Hypothalamus (tissue), 51 donors: ENCODE data around the gene ESPN.
"Not testable (repeated sequence)": the region's sequence is repeated elsewhere in the genome, so short reads cannot be mapped to it uniquely, and the experiment has no call there.

Experiments
- DNase-seq, 51 donors: peaks; one replicate each; lab custom pipeline; 2025; lab: John Stamatoyannopoulos, UW

The ESPN gene, protein sequence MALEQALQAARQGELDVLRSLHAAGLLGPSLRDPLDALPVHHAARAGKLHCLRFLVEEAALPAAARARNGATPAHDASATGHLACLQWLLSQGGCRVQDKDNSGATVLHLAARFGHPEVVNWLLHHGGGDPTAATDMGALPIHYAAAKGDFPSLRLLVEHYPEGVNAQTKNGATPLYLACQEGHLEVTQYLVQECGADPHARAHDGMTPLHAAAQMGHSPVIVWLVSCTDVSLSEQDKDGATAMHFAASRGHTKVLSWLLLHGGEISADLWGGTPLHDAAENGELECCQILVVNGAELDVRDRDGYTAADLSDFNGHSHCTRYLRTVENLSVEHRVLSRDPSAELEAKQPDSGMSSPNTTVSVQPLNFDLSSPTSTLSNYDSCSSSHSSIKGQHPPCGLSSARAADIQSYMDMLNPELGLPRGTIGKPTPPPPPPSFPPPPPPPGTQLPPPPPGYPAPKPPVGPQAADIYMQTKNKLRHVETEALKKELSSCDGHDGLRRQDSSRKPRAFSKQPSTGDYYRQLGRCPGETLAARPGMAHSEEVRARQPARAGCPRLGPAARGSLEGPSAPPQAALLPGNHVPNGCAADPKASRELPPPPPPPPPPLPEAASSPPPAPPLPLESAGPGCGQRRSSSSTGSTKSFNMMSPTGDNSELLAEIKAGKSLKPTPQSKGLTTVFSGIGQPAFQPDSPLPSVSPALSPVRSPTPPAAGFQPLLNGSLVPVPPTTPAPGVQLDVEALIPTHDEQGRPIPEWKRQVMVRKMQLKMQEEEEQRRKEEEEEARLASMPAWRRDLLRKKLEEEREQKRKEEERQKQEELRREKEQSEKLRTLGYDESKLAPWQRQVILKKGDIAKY

DNA sequence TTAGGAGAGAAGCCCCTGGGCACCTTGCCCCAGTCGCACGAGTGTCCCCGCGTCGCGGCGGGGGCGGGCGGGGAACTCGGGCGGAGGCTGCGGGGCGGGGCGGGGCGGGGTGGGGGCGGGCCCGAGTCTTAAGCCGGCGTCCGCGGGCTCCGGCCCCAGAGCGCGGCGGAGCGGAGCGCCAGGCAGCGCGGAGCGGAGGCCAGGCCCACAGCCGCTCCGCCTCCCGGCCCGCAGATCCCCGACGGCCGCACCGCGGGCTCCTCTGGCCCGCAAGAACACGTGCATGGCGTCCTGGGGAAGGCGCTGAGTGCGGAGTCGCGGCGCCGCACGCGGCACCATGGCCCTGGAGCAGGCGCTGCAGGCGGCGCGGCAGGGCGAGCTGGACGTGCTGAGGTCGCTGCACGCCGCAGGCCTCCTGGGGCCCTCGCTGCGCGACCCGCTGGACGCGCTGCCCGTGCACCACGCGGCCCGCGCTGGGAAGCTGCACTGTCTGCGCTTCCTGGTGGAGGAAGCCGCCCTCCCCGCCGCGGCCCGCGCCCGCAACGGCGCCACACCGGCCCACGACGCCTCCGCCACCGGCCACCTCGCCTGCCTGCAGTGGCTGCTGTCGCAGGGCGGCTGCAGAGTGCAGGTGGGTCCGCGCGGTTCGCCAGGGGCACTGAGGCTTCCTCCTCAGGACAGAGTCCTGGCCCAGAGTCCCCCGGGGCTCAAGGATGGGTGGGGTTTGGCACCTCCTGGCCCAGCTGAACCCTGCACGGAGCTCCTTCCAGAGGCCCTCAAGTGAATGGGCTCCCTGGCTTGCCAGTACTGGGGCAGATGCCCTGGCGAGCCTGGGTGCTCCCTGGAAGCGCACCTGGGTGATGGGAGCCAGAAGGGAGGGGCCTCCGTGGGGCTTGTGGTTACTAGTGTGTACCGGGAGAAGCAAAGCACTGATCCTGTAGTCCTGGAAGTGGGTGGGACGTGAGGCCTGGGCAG, at the start of gene ESPN:
ESPN (plus strand) TSS at position 158 of the 975 bp plus-strand sequence; CDS start at position 338, 180 bp downstream.
- DNase-seq, result no peak

DNA sequence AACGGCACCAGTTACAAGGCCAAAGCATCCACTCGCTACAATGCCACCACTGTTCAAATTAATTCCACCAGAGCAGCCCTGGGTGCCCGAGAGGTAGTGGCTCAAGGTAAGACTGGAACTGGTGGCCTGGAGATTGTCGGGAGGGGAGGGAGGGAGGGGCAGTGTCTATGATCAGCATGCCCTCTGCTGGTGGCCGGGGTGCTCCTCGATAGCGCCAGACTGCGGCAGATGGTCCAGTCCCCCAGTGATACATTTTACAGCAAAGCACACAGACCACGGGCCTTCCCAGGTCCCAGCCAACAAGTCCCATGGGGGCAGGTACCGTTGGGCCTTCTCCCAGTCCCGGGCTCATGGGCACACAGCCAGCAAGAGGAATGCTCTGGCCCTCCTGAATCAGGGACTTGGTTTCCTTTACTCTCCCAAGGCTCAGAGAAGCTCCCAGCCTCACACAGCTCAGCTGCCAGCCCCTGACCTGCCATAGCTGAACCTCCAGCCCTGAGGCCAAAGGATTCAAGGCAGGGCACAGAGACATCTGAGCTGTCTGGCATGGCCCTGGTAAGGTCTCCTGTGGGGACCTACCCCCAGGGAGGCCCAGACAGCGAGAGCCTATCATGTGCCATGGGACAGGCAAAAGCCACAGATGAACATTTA, 46.4 kb upstream of the ESPN start:
- no peak for DNase-seq

DNA sequence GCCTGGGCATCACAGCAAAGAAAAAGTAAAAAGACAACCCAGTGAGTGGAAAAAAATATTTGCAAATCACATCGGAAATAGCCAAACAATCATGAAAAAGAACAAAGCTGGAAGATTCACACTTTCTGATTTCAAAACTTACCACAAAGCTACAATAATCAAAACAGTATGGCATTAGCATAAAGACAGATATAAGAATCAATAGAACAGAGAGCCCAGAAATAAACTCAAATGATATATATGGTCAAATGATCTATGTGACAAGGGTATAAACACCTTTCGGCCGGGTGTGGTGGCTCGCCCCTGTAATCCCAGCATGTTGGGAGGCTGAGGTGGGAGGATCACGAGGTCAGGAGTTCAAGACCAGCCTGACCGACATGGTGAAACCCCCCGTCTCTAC, 44.5 kb upstream of the ESPN start:
- DNase-seq, result no peak

DNA sequence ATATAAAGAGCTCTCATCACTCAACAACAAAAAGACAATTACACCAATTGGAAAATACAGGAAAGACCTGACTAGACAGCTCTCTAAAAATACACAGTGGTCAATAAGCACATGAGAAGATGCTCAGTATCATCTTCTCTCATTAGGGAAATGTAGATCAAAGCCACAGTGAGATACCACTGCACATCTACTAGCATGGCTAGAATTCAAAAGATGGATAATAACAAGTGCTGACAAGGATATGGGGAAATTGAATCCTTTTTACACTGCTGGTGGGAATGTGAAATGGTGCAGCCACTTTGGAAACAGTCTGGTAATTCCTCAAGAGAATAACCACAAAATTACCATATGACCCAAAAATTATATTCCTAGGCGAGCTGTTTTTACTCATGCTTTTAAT, 40.4 kb upstream of the ESPN start:
- DNase-seq, result no peak

DNA sequence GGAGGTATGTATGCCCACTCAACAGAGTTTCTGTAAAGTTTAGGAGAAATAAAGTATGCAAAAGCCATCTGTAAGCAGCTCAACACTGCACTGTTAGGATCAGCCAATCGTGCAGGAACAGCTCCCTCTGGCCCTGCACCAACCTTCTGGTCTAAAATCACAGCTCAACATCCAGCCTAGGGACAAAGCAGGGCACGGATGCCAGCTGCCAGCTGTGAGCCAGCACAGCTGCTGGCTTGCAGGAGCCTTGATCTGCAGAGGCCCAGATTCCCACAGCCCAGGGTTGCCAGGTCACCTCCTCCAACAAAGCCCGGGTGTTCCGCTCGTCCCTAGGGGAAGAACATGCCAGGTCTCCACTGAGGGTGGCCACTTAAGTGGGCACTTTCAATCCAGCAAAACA, 39.6 kb upstream of the ESPN start:
- peak in 41 of 51 donors; percentile 13 to 89 (median 63) for DNase-seq

DNA sequence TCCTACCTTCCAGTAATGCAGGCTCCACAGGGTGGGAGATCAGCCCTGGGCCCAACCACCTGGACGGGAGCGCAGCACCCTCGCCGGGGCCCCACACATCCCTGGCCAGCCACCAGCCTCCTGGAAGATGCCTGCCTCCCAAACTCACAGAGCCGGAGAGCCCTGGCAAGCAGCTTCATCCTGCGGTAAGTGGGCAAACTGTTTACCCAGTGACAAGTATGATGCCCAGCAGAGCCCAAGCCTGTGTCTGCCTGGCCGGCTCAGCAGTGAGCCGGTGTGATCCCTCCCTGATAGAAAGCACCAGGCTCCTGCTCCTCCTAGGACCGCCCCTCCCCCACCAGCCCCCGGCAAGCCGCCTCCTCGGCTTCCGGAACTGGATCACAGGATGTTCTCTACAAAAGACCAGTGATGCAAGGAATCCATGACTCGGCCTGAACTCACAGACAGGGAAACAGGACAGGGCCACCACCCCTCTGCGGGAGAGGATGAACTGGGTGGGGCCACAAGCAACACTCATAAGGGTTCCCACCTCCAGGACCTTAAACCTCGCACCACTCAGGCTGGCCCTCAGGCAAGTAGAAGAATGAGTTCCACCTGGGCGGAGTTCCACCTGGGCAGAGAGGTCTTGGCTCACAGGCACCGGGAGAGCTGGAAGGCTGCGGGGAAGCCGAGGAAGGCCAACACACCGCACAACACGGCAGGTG, 38.9 kb upstream of the ESPN start:
- peak in 41 of 51 donors; percentile 13 to 84 (median 49) for DNase-seq

DNA sequence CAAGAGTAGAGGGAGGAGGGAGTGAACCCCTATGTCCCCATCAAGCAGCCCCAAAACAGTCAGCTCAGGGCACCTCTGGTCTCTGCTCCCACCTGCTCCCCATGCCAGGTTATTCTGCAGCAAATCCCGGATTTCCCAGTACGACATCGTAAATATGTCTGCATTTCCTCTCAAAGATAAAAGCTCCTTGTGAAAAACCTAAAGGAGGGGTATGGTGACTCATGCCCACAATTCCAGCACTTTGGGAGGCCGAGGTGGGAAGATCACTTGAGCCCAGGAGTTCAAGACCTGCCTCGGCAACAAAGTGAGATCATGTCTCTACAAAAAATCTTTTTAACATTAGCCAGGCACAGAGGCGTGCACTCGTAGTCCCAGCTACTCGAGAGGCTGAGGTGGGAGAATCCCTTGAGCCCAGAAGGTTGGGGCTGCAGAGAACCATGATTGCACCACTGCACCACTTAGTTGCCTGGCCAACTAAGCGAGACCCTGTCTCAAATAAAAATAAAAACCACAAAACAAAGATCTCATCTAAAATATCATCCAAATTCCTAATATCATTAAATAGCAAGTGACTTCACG, 38.1 kb upstream of the ESPN start:
- no peak for DNase-seq

DNA sequence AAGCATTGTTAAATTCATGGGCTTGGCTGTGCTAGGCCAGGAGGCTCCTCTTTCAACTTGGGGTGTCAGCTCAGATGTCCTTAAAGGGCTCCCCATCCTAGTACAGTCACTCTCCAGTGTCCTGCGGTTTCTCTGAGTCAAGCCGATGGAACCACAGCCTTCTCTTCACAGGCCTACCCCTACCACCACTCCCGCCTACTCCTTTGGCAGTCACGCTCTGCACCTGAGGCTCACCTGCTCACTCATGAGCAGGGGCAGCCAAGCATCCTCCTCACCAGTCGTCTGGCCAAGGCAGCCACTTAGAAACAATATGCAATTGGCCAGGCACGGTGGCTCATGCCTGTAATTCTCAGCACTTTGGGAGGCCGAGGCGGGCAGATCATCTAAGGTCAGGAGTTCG, 34.6 kb upstream of the ESPN start:
- no peak for DNase-seq

DNA sequence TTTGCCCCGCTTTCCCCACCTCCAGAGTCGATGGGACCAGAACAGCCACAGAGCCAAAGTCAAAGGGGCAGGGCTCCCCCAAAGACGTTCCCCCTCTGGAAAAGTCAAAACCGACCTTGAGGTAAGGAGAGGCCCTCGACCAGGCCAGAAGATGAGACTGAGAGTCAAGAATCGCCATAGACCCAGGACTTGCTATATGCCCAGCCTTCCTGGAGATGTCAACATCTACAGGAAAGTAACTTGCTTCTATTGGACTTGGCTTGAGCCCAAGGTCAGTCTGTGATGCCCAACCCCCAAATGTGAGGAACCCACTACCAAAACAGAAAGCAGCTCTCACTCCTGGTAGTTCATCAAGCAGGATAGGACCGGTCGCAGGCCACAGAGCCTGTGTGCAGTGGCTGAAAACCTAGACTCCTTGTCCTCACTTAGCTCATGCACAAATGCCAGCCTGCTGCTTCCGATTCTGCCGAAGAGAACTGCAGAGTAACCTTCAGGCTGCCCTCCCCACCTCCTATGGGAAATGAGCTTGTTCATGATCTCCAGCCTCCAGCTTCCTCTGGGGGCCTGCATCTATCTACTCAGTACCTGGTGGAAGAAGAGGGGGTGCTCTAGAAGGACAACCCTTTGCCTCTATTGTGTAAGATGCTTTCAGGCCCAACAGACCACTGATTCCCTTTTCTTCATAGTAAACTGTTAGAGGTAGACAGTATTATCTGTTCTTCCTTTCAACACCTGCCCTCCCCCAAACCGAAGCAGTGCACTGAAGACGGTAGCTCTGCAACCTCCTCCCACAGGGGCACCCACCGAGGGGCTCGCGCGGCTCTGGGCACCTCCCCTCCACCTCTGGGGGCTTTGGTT, 32.4 kb upstream of the ESPN start:
- peak in 5 of 51 donors; percentile 2 to 24 (median 8) for DNase-seq

DNA sequence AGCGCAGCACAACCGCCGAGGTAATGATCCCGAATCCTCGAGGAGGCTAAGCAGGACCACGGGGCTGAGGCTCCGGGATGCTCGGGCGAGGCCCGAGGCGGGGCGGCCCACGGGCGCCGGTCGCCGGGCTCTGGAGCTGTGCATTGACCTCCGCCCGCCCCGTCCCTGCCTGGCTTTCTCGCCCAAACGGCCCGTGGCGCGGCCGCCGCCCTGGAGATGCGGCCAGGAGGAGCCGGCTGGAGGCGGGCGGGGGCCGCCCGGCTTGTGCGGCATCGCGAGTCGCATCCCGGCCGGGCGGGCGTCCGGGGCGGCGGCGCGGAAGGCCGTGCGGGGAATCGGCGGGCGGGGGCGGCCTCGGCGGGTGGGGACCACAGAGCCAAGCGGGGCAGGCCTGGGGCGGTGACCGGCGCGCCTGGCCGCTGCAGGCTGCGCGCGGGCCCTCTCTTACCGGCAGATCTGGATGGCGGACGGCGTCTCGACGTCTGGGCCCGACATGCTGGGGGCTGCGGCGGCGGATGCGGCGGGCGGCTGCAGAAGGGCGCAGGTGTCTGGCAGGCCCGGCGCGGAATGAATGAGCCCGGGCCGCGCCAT, 31.7 kb upstream of the ESPN start:
- peak in 3 of 51 donors; percentile 28 to 37 (median 29) for DNase-seq

DNA sequence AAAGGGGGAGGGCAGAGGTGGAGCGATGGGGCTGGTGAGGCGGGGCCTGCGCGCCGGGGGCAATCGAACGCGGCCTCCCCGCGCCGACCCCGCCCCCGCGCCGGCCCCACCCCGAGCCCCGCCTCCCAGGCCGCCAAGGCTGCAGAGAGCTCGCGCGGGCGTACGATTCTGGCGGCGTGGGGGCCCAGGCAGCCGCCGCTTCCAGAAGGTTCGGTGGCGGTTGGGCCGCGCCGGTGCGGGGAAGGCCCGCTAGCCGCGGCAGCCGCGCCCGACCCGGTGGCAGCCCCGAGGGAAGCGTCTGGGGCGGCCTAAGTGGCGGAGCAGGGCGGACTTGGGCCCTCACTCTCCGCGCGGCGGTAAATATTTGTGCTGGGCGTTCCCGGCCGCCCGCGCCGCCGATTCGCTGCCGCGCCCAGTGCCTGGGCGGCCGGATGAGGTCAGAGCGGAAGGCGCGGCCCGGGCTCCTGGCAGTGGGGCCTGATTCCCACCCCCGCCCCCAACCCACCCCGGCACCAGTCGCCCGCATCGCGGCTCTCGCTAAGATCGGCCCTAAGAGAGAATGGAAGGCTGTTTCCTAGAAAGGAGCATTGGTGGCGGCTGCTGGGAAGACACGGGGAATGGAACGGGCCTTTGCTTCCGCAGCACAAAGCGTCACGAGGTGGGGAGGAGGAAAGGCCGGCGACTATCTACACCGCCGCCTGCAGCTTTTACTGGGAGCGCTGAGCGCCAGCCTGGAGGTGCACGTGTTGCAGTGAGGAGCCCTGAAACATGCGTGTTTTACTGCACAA, 31.0 kb upstream of the ESPN start, which contains the start of gene ACOT7:
ACOT7 (minus strand) TSS at position 368 of the 788 bp plus-strand sequence. CDS start 368 bp downstream, outside the sequence.
- peak; percentile 29 to 96 (median 88) for DNase-seq

DNA sequence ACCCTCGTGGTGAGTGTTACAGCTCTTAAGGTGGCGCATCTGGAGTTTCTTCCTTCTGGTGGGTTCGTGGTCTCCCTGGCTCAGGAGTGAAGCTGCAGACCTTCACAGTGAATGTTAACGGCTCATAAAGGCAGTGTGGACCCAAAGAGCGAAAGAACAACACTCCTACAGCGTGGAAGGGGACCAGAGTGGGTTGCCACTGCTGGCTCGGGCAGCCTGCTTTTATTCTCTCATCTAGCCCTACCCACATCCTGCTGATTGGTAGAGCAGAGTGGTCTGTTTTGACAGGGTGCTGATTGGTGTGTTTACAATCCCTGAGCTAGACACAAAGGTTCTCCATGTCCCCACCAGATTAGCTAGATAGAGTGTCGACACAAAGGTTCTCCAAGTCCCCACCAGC, 29.4 kb upstream of the ESPN start:
- not testable (repeated sequence) for DNase-seq

DNA sequence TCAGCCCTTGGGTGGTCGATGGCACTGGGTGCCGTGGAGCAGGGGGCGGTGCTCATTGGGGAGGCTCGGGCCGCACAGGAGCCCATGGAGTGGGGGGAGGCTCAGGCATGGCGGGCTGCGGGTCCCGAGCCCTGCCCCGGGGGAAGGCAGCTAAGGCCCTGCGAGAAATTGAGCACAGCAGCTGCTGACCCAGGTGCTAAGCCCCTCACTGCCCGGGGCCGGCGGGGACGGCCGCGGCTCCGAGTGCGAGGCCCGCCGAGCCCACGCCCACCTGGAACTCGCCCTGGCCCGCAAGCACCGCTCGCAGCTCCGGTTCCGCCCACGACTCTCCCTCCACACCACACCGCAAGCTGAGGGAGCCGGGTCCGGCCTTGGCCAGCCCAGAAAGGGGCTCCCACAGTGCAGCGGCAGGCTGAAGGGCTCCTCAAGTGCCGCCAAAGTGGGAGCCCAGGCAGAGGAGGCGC, 28.8 kb upstream of the ESPN start:
- DNase-seq, result not testable (repeated sequence)

DNA sequence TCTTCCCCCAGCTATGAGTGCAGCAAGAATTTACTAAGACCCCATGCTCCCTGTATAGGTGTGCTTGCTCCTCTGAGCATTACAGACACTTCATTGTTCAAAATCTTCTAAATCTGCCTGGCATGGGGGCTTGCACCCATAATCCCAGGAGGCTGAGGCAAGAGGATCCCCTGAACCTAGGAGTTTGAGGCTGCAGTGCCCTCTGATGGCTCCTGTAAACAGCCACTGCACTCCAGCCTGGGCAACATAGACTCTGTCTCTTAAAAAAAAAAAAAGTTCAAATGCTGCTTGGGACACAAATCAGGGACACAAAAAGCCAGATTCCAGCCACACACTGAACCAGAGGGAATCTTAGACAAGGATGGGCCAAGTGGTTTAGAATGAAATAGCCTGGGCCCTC, 27.6 kb upstream of the ESPN start:
- DNase-seq, result no peak

DNA sequence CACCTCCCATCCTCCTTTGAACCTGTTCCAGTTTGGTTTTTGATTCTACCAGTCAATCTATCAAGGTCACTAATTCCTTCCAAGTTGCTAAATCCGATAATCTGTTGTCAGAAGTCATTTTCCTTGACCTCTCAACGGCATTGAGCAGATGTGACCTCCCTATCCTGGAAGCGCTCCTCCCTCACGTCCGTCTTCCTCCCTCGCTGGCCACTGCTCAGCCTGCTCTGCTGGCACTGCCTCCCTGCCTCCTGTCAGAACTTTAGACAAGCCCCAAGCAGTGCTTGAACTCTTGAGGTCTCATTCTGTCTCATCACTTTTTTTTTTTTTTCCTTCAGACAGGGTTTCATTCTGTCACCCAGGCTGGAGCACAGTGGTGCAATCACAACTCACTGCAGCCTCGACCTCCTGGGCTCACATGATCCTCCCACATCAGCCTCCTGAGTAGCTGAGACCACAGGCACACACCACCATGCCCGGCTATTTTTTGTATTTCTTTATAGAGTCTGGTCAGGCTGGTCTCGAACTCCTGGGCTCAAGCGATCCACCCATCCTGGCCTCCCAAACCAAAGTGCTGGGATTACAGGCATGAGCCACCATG, 26.6 kb upstream of the ESPN start:
- no peak for DNase-seq

DNA sequence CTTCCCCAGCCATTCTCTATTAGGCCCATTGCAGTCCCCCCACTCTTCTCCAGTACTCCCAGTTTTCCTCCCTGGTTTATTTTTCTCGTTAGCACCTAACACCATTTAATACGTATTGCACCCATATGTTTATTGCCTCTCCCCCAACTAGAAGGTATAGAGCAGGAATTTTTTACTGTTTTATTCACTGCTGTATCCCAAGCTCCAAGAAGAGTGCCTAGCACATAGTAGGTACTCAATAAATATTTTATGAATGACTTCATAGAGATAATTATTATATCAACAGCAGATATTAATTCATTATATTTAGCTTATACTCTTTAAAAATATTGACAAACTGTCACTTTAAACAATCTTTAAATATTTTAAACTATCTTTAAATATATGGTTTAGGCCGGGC, 25.3 kb upstream of the ESPN start:
- no peak for DNase-seq
